Ishikawa (cell line): ENCODE measurements around the gene TMEM141.

Experiments used
- CEBPB ChIP-seq: IDR thresholded peaks from 2 replicates; pipeline ENCODE4 v1.6.1; 2012
- CREB1 ChIP-seq: IDR thresholded peaks from 2 replicates; pipeline ENCODE4 v1.6.1; 2012; ENCODE audit warnings: low read depth
- EGR1 ChIP-seq: IDR thresholded peaks from 2 replicates; pipeline ENCODE4 v1.6.1; 2012
- EP300 ChIP-seq: IDR thresholded peaks from 2 replicates; pipeline ENCODE4 v1.6.1; 2012; ENCODE audit warnings: borderline replicate concordance
- MAX ChIP-seq: IDR thresholded peaks from 2 replicates; pipeline ENCODE4 v1.6.1; 2012
- RAD21 ChIP-seq: IDR thresholded peaks from 2 replicates; pipeline ENCODE4 v1.6.1; 2012; ENCODE audit warnings: low read depth
- REST ChIP-seq: IDR thresholded peaks from 2 replicates; pipeline ENCODE4 v1.6.1; 2012; ENCODE audit warnings: low read depth, mild to moderate bottlenecking
- TAF1 ChIP-seq: IDR thresholded peaks from 2 replicates; pipeline ENCODE4 v1.6.1; 2012; ENCODE audit warnings: low read depth, mild to moderate bottlenecking
- TCF12 ChIP-seq: IDR thresholded peaks from 2 replicates; pipeline ENCODE4 v1.6.1; 2012; ENCODE audit warnings: low read depth
- TEAD4 ChIP-seq: IDR thresholded peaks from 2 replicates; pipeline ENCODE4 v1.6.1; 2012
- USF1 ChIP-seq: IDR thresholded peaks from 2 replicates; pipeline ENCODE4 v1.6.1; 2012
- YY1 ChIP-seq: IDR thresholded peaks from 2 replicates; pipeline ENCODE4 v1.6.1; 2012; ENCODE audit warnings: low read depth
- ZBTB7A ChIP-seq: IDR thresholded peaks from 2 replicates; pipeline ENCODE4 v1.6.1; 2012; ENCODE audit warnings: low read depth

- no peak for TF ChIP-seq EP300
- no peak for TF ChIP-seq CEBPB
- TF ChIP-seq MAX: no peak
- no peak for TF ChIP-seq CREB1
- TF ChIP-seq RAD21: no peak
- no peak for TF ChIP-seq TAF1
- TF ChIP-seq REST: no peak
- no peak for TF ChIP-seq TCF12
- no peak for TF ChIP-seq YY1
- no peak for TF ChIP-seq EGR1
- no peak for TF ChIP-seq TEAD4
- no peak for TF ChIP-seq ZBTB7A
- no peak for TF ChIP-seq USF1
Measured at GRCh38 chr9:136751244-136751643, 39.9 kb upstream of the TMEM141 start.
